GM19023 (cell line): ENCODE measurements around the gene CRTAC1.
A peak's percentile ranks its signal among the peaks of the same experiment; 100 is the strongest.

ENCODE experiments used
- ATAC-seq: cut with Tn5 transposase; IDR thresholded peaks from one replicate; pipeline ENCODE4 v1.9.1; 2021; ENCODE audit warnings: mild to moderate bottlenecking, moderate library complexity; ENCODE audit not compliant: unreplicated experiment

CRTAC1 gene

DNA sequence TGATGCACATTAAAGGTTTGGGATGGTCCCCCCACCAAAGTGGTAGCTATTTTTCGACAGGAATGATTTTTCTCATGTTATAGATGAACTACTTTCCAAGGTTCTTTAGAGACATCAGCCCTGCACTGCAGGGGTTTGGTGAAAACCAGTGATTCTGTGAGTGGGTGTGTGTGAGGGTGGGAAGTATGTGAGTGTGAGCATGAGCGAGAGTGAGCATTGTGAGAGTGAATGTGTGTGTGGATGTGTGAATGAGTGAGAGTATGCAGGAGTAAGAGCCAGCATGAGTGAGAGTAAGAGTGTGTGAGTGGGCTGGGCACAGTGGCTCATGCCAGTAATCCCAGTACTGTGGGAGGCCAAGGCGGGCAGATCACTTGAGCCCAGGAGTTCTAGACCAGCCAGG is 105.7 kb downstream of the CRTAC1 start:
- ATAC-seq, result no peak

- no peak for ATAC-seq
Observed at GRCh38 chr10:97923476-97923875, 106.9 kb downstream of the CRTAC1 start.

DNA sequence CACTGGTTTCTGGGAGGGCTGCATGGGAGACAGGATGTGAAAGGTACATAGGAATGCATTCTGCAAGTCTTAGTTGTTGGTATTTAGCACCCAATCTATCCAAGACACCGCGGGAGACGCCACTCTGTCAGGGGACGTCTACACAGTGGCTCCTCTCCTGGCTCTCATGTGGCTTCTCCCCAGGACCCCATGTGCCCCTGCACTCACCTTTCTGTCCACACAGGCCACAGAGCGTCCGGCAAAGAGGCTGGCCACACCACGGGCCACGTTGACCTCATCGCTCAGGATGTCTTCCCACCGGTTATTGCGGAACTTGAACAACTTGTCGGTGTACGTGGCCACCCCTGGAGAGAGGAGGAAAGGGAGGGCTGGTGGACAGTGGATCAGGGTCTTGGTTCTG is 107.4 kb downstream of the CRTAC1 start:
- ATAC-seq, result no peak

GRCh38 chr10:97922022-97922758 is 108.2 kb downstream of the CRTAC1 start:
- no peak for ATAC-seq

- ATAC-seq, result no peak
Observed at GRCh38 chr10:97921581-97922021, 108.8 kb downstream of the CRTAC1 start.

DNA sequence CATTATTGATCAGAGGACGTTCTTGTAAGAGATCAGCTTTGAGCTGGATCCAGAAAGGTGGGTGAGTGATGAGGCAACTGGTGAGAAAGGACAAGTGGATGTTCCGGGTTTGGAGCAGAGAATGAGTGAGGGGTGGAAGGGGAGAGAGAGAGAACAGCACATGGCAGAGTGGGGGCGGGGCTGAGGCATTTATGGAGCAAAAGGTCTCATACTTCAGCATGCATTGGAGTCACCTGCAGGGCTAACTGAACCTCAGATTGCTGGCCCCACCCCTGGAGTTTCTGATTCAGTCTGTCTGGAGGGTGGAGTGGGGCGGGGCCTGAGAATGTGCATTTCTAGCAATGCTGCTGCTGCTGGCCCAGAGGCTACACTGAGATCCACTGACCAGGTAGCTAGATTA is 109.6 kb downstream of the CRTAC1 start:
- no peak for ATAC-seq

DNA sequence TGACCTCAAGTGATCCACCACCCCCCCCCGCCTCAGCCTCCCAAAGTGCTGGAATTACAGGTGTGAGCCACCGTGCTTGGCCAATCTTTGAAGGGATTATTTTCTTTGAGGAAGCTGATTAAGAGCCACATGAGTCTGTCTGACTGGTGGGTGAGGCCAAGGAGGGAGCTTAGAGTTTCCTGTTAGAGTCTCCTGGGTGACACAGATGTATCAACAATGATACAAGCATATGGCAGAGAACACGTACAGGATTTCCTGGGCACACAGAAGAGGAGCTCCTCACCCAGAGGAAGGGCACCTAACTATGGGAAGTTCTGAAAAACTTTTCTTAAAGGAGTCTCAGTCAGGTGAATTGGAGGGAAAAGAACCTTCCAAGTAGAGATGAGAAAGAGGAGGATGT is 111.4 kb downstream of the CRTAC1 start:
- ATAC-seq, result no peak

- no peak for ATAC-seq
Observed at GRCh38 chr10:97916586-97916985, 113.8 kb downstream of the CRTAC1 start.

DNA sequence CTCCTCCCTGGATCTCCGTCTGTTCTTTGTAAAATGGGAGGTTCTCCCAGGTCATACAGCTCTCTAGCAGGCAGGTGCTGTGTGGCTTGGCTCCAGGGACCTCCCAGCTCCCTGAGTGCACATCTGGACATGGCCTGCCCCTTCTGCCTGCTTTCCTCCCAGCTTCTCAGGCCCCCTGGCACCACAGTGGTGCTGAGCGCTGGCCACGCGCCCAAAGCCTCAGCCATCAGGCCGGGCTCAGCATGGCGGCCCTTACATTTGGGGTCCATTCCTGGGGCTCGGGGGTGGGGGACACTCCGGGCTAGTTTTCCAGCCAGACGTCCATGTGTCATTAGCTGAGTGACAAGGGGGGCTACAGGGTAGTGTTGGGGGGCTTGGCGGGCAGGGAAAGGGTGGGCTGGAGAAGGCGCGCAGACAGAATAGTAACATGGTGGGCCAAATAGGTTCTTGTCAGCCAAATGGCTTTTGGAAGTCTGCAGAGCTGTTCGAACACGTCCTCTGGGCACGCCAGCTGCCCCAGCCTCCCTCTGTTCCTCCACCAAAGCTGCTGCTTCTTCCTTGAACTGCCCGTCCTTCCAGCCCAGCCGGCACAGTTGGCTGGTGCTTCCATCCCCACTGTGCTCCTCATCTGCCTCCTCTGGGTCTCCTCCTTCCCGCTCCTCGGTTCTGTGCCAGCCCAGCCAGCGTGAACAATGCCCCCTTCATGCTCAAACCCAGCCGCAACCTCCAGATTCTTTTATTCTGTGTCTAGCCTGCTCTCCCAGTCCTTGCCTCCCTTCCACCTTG is 114.9 kb downstream of the CRTAC1 start:
- ATAC-seq, result no peak

DNA sequence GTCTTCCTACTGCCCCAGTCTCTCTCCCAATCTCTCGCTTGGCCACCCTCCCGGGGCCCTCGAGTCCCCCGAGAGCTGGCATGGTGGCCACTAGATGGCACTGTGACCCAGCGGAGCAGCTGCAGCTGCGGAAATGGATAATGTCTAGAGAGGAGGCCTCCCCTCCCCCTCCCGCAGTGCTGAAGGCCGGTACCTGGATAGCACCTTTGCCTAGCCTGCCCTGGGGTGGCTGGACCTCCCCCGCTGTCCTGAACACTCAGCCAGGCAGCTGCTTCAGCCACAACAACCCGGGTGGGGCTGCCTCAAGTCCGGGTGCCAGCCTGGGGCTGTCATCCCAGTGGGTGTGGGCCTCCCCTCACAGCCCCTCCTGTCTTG is 115.6 kb downstream of the CRTAC1 start:
- peak; percentile 91 for ATAC-seq

DNA sequence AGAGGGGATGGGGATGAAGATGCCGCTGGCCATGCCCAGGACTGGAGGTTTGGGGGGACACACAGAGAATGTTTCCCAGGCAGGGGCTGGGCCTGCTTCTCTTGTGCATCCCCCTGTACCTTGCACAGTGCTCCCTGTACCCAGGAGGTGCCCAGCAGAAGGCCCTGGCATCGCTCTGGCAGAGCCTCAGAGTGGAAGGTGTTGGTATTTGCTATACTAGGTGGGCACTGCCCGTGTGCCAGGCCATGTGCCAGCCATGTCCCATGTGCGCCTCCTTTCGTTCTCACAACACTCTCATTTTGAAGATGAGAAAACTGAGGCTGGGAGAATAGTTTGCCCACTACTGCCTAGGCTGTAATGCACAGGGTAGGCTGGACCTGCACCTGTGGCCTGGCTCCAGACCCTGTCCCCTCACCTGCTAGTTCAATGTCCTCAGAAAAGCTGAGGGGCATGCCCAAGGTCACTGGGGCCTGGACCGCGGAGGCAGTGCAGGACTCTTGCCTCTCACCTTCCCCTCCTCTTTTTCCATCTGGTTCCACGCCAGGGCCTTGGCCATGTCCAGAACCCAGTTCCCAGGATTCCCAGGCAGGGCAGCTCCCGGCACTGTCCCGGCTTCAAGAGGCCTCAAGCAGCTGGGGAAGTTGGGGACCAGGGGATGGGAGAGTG is 116.1 kb downstream of the CRTAC1 start:
- ATAC-seq, result no peak

- ATAC-seq, result no peak
Observed at GRCh38 chr10:97913614-97914013, 116.8 kb downstream of the CRTAC1 start.

DNA sequence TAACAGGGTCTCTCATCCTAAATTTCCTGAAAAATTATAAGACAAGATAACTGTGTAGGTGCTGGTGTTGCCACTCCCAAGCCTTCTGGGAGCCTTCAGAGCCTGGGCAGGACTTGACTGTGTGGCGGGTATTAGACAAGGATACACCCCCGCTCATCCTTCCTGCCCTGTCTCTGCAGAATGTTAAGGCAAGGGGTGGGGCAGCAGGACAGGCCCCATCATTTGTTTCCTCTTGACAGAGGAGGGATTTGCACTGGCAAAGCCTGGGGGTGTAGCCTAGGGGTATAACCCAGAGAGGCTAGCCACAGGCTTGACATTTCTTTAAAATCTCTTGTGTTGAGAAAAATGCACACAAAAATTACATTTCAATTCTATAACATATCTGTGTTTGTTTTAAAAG is 117.2 kb downstream of the CRTAC1 start:
- no peak for ATAC-seq

DNA sequence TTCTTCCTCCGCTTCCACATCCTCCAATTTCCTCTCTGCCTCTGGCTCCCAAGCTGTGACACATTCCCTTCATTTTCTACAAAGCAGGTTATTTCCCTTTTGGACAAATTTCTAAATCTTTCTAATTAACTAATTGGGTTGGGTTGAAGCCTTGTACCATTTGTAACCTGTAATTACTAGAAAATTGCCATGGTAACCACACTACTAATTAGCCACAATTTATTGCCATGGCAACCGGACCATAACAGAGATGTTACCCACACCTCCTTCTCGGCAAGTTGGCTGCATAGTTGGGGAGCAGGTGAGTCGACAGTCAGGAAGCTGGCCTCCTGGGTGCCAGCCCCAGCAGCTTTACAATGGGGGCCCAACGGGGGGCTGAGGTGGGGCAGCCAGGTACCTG is 119.2 kb downstream of the CRTAC1 start:
- no peak for ATAC-seq

- ATAC-seq, result no peak
Observed at GRCh38 chr10:97910661-97911060, 119.8 kb downstream of the CRTAC1 start.

- no peak for ATAC-seq
Observed at GRCh38 chr10:97907830-97908229, 122.6 kb downstream of the CRTAC1 start.

DNA sequence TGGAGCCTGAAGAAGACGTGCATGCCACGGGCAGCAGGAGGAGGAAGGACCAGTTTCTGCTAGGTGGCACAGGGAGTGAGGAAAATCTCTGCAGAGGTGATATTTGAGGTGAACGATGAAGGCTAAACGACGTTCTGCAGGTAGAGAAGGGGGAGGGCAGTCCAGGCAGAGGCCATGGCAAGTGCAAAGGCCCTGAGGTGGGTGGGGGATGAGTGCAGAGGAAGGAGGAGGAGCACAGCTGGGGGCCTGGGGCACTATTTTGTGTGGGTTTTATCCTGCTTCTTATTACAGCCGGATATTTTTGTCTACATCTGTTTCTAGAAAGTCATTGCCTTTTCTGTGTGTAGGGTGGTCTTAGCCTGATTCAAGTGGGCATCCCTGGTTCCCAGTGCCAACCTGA is 123.2 kb downstream of the CRTAC1 start:
- ATAC-seq, result no peak

- no peak for ATAC-seq
Observed at GRCh38 chr10:97905276-97905675, 125.1 kb downstream of the CRTAC1 start.

DNA sequence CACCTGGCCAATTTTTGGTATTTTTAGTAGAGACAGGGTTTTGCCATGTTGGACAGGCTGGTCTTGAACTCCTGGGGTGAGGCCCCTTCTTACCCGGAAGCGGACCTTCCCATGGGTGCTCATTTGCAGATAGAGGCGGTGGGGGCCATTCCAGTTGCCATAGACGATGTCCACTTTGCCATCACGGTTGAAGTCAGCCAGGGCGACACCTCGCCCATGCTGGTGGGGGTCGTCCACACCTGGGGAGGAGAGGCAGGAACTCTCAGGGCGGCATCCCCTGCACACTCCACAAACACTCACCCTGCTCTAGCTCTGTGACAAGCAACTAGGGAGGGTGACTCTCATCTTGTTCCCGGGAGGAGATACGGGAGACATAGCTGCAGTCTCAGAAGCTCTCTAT is 125.8 kb downstream of the CRTAC1 start:
- ATAC-seq, result no peak

- ATAC-seq, result no peak
Observed at GRCh38 chr10:97904018-97904381, 126.4 kb downstream of the CRTAC1 start.

DNA sequence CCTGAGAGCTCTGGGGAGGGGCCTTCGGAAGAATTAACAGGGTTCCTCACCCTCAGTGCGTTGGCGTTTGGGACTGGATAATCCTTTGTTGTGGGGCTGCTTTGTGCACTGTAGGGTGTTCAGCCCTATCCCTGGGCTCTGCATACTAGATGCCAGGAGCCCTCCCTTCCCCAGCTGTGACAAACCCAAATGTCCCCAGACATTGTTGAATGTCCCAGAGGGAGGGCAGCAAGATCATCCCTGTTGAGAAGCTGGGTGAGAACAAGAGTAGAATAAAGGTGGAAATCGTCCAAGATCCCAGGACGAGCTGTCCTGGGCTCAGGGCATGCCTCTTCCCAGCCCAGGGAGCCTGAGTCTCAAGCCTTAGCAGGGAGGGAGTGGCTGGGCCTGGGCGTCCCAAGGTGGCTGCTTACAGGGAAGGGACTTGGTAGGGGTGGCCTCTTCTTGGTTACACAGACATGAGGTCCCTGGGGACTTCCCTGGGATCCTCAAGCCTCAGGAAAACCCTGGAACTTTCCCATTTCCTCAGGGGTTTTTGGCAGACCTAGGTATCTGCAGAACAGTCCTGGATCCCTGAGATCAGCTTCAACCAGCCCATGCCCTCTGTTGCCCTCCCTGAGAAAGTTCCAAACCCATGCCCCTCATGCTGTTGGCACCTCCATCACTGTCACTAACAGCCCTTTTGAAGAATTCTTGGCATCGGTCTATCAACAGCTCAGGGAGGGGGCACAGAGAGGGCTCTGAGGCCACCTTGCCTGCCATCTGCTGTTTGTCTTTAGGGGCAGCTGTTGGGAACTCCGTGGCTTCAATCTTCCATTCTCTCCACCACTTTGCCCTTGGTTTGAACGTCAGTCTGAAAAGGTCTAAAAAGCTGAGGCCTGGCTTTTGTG is 127.0 kb downstream of the CRTAC1 start:
- ATAC-seq, result no peak
